Measurements from ENCODE around the gene TRABD2B. TPM values are rescaled to one million over a fixed set of nuclear protein-coding genes. Genes with fewer than 3 reads are reported as not detected.
A peak's percentile ranks its signal among the peaks of the same experiment; 100 is the strongest.

The TRABD2B gene
- polyA plus RNA-seq, 4 donors = under 0.01 to 2.6 (median 2.2) TPM; not detected in 1

- Histone ChIP-seq H3K27ac (ENCODE audit: low read depth in 1 of 3, low read length in 2 of 3) (peak overlapping the region in 2 of 3 donors; percentile 23 to 55), H3K27me3 (ENCODE audit: control insufficient read depth in 3 of 3, insufficient read depth in 3 of 3, low read length in 3 of 3) (no peaks in the 10 kb centered on the region), H3K4me3 (ENCODE audit: low read depth in 1 of 3, low read length in 3 of 3) (no peak overlapping the region), H3K9me3 (ENCODE audit: control insufficient read depth in 2 of 2, insufficient read depth in 1 of 2, low read depth in 1 of 2, low read length in 1 of 2) (no peaks in the 10 kb centered on the region), H3K4me1 (ENCODE audit: control insufficient read depth in 3 of 3, insufficient read depth in 2 of 3, low read depth in 1 of 3, low read length in 2 of 3) (peaks cover 0 to 5% (median 0%) of the 10 kb centered on the region in 3 donors), H3K36me3 (ENCODE audit: control insufficient read depth in 3 of 3, insufficient read depth in 2 of 3, low read depth in 1 of 3, low read length in 3 of 3) (no peaks in the 10 kb centered on the region)
- FAIRE-seq = no peak
- 56 to 70% (median 63%) methylated on average over 4 of the region's 4 CpGs for WGBS, 3 donors
- DNase-seq = no peak
Measured at GRCh38 chr1:48017716-48018115, 20.5 kb upstream of the TRABD2B start.

GRCh38 chr1:48016515-48016914 is 19.3 kb upstream of the TRABD2B start:
- WGBS, 3 donors = 73 to 88% (median 84%) methylated on average over 7 of the region's 7 CpGs
- Histone ChIP-seq H3K27ac (ENCODE audit: low read depth in 1 of 3, low read length in 2 of 3) (peak overlapping the region in 1 of 3 donors; percentile 36), H3K9me3 (ENCODE audit: control insufficient read depth in 2 of 2, insufficient read depth in 1 of 2, low read depth in 1 of 2, low read length in 1 of 2) (no peaks in the 10 kb centered on the region), H3K36me3 (ENCODE audit: control insufficient read depth in 3 of 3, insufficient read depth in 2 of 3, low read depth in 1 of 3, low read length in 3 of 3) (no peaks in the 10 kb centered on the region), H3K4me3 (ENCODE audit: low read depth in 1 of 3, low read length in 3 of 3) (no peak overlapping the region), H3K27me3 (ENCODE audit: control insufficient read depth in 3 of 3, insufficient read depth in 3 of 3, low read length in 3 of 3) (no peaks in the 10 kb centered on the region), H3K4me1 (ENCODE audit: control insufficient read depth in 3 of 3, insufficient read depth in 2 of 3, low read depth in 1 of 3, low read length in 2 of 3) (peaks cover 0 to 5% (median 0%) of the 10 kb centered on the region in 3 donors)
- FAIRE-seq (no peak), DNase-seq (no peak)

GRCh38 chr1:48013270-48013669 is 16.1 kb upstream of the TRABD2B start:
- no peaks in the 10 kb centered on the region for H3K27me3 ChIP-seq (ENCODE audit: control insufficient read depth in 3 of 3, insufficient read depth in 3 of 3, low read length in 3 of 3)
- H3K27ac ChIP-seq (ENCODE audit: low read depth in 1 of 3, low read length in 2 of 3) = no peak overlapping the region
- H3K36me3 ChIP-seq (ENCODE audit: control insufficient read depth in 3 of 3, insufficient read depth in 2 of 3, low read depth in 1 of 3, low read length in 3 of 3) = no peaks in the 10 kb centered on the region
- DNase-seq (no peak), FAIRE-seq (no peak)
- no peaks in the 10 kb centered on the region for H3K9me3 ChIP-seq (ENCODE audit: control insufficient read depth in 2 of 2, insufficient read depth in 1 of 2, low read depth in 1 of 2, low read length in 1 of 2)
- peaks cover 0 to 5% (median 0%) of the 10 kb centered on the region in 3 donors for H3K4me1 ChIP-seq (ENCODE audit: control insufficient read depth in 3 of 3, insufficient read depth in 2 of 3, low read depth in 1 of 3, low read length in 2 of 3)
- no peak overlapping the region for H3K4me3 ChIP-seq (ENCODE audit: low read depth in 1 of 3, low read length in 3 of 3)

GRCh38 chr1:48007047-48007446 is 9.9 kb upstream of the TRABD2B start:
- Histone ChIP-seq H3K27ac (ENCODE audit: low read depth in 1 of 3, low read length in 2 of 3) (peak overlapping the region in 1 of 3 donors; percentile 87), H3K36me3 (ENCODE audit: control insufficient read depth in 3 of 3, insufficient read depth in 2 of 3, low read depth in 1 of 3, low read length in 3 of 3) (no peaks in the 10 kb centered on the region), H3K4me3 (ENCODE audit: low read depth in 1 of 3, low read length in 3 of 3) (no peak overlapping the region), H3K4me1 (ENCODE audit: control insufficient read depth in 3 of 3, insufficient read depth in 2 of 3, low read depth in 1 of 3, low read length in 2 of 3) (peaks cover 0 to 35% (median 0%) of the 10 kb centered on the region in 3 donors), H3K27me3 (ENCODE audit: control insufficient read depth in 3 of 3, insufficient read depth in 3 of 3, low read length in 3 of 3) (no peaks in the 10 kb centered on the region), H3K9me3 (ENCODE audit: control insufficient read depth in 2 of 2, insufficient read depth in 1 of 2, low read depth in 1 of 2, low read length in 1 of 2) (no peaks in the 10 kb centered on the region)
- DNase-seq (peak; percentile 7 to 66), FAIRE-seq (no peak)
- 51 to 76% (median 69%) methylated on average over 2 of the region's 2 CpGs for WGBS, 3 donors

- FAIRE-seq = no peak
- WGBS, 3 donors = 36 to 65% (median 62%) methylated on average over 1 of the region's 1 CpG
- H3K4me3 ChIP-seq (ENCODE audit: low read depth in 1 of 3, low read length in 3 of 3) = no peak overlapping the region
Measured at GRCh38 chr1:48006264-48006663, 9.1 kb upstream of the TRABD2B start.

GRCh38 chr1:48005253-48006117 is 8.3 kb upstream of the TRABD2B start:
- Histone ChIP-seq H3K9me3 (ENCODE audit: control insufficient read depth in 2 of 2, insufficient read depth in 1 of 2, low read depth in 1 of 2, low read length in 1 of 2) (no peaks in the 10 kb centered on the region), H3K27me3 (ENCODE audit: control insufficient read depth in 3 of 3, insufficient read depth in 3 of 3, low read length in 3 of 3) (no peaks in the 10 kb centered on the region), H3K36me3 (ENCODE audit: control insufficient read depth in 3 of 3, insufficient read depth in 2 of 3, low read depth in 1 of 3, low read length in 3 of 3) (no peaks in the 10 kb centered on the region), H3K4me3 (ENCODE audit: low read depth in 1 of 3, low read length in 3 of 3) (no peak overlapping the region), H3K27ac (ENCODE audit: low read depth in 1 of 3, low read length in 2 of 3) (peak overlapping the region in 1 of 3 donors; percentile 87), H3K4me1 (ENCODE audit: control insufficient read depth in 3 of 3, insufficient read depth in 2 of 3, low read depth in 1 of 3, low read length in 2 of 3) (peaks cover 0 to 35% (median 0%) of the 10 kb centered on the region in 3 donors)
- 86 to 89% (median 87%) methylated on average over 8 of the region's 8 CpGs for WGBS, 3 donors
- DNase-seq (peak; percentile 6 to 84), FAIRE-seq (no peak)

More at GRCh38 chr1:48006264-48006663, 9.1 kb upstream of the TRABD2B start:
- peak in 1 of 2 donors; percentile 39 for DNase-seq
- no peaks in the 10 kb centered on the region for H3K27me3 ChIP-seq (ENCODE audit: control insufficient read depth in 3 of 3, insufficient read depth in 3 of 3, low read length in 3 of 3)
- peaks cover 0 to 35% (median 0%) of the 10 kb centered on the region in 3 donors for H3K4me1 ChIP-seq (ENCODE audit: control insufficient read depth in 3 of 3, insufficient read depth in 2 of 3, low read depth in 1 of 3, low read length in 2 of 3)
- H3K36me3 ChIP-seq (ENCODE audit: control insufficient read depth in 3 of 3, insufficient read depth in 2 of 3, low read depth in 1 of 3, low read length in 3 of 3) = no peaks in the 10 kb centered on the region
- no peaks in the 10 kb centered on the region for H3K9me3 ChIP-seq (ENCODE audit: control insufficient read depth in 2 of 2, insufficient read depth in 1 of 2, low read depth in 1 of 2, low read length in 1 of 2)
- peak overlapping the region in 1 of 3 donors; percentile 87 for H3K27ac ChIP-seq (ENCODE audit: low read depth in 1 of 3, low read length in 2 of 3)

- no peak for FAIRE-seq
Measured at GRCh38 chr1:48003741-48004531, 6.8 kb upstream of the TRABD2B start.

GRCh38 chr1:48002142-48002541 is 5.0 kb upstream of the TRABD2B start:
- H3K27ac ChIP-seq (ENCODE audit: low read depth in 1 of 3, low read length in 2 of 3) = no peak overlapping the region
- H3K4me1 ChIP-seq (ENCODE audit: control insufficient read depth in 3 of 3, insufficient read depth in 2 of 3, low read depth in 1 of 3, low read length in 2 of 3) = peaks cover 0 to 30% (median 0%) of the 10 kb centered on the region in 3 donors
- H3K27me3 ChIP-seq (ENCODE audit: control insufficient read depth in 3 of 3, insufficient read depth in 3 of 3, low read length in 3 of 3) = peaks cover 0 to 4% (median 2%) of the 10 kb centered on the region in 3 donors
- no peak overlapping the region for H3K4me3 ChIP-seq (ENCODE audit: low read depth in 1 of 3, low read length in 3 of 3)
- FAIRE-seq = no peak
- H3K9me3 ChIP-seq (ENCODE audit: control insufficient read depth in 2 of 2, insufficient read depth in 1 of 2, low read depth in 1 of 2, low read length in 1 of 2) = no peaks in the 10 kb centered on the region
- no peaks in the 10 kb centered on the region for H3K36me3 ChIP-seq (ENCODE audit: control insufficient read depth in 3 of 3, insufficient read depth in 2 of 3, low read depth in 1 of 3, low read length in 3 of 3)
- WGBS, 3 donors = 87 to 94% (median 91%) methylated on average over 2 of the region's 2 CpGs
- no peak for DNase-seq

More at GRCh38 chr1:48003741-48004531, 6.8 kb upstream of the TRABD2B start:
- Histone ChIP-seq H3K9me3 (ENCODE audit: control insufficient read depth in 2 of 2, insufficient read depth in 1 of 2, low read depth in 1 of 2, low read length in 1 of 2) (no peaks in the 10 kb centered on the region), H3K27ac (ENCODE audit: low read depth in 1 of 3, low read length in 2 of 3) (peak overlapping the region in 1 of 3 donors; percentile 87), H3K36me3 (ENCODE audit: control insufficient read depth in 3 of 3, insufficient read depth in 2 of 3, low read depth in 1 of 3, low read length in 3 of 3) (no peaks in the 10 kb centered on the region), H3K4me3 (ENCODE audit: low read depth in 1 of 3, low read length in 3 of 3) (no peak overlapping the region), H3K27me3 (ENCODE audit: control insufficient read depth in 3 of 3, insufficient read depth in 3 of 3, low read length in 3 of 3) (peaks cover 0 to 2% (median 0%) of the 10 kb centered on the region in 3 donors), H3K4me1 (ENCODE audit: control insufficient read depth in 3 of 3, insufficient read depth in 2 of 3, low read depth in 1 of 3, low read length in 2 of 3) (peaks cover 0 to 35% (median 0%) of the 10 kb centered on the region in 3 donors)
- WGBS, 3 donors = 19 to 54% (median 43%) methylated on average over 6 of the region's 6 CpGs
- peak; percentile 27 to 53 for DNase-seq

Data from small intestine (tissue), 7 donors.